K562 (cell line): Measurements from ENCODE around the gene SEC14L1. TPM values are rescaled to one million over a fixed set of nuclear protein-coding genes. Genes with fewer than 3 reads are reported as not detected.
A peak's percentile ranks its signal among the peaks of the same experiment; 100 is the strongest.

Experiments used
- CBX3 ChIP-seq, 2 experiments: IDR thresholded peaks; 1 replicate in 1 of 2; 2 replicates in 1 of 2; pipeline ENCODE4 v1.6.1; 2012; ENCODE audit warnings: inconsistent platforms in 2 of 2, low read length in 2 of 2, borderline replicate concordance in 1 of 2, control low read depth in 1 of 2
- CTBP1 ChIP-seq: fragments of 450-650 bp; IDR thresholded peaks from 2 replicates; pipeline ENCODE4 v1.6.1; 2016; ENCODE audit warnings: borderline replicate concordance
- ETV6 ChIP-seq, 3 experiments: fragments of 150-350 bp in 1 of 3; sonication (generic) in 1 of 3; formaldehyde crosslinking in 1 of 3; IDR thresholded peaks; 2 replicates each; pipeline versions ENCODE4 v1.6.1 to v1.8.0; 2014 to 2022; ENCODE audit warnings: borderline replicate concordance in 2 of 3, low read depth in 2 of 3, antibody characterized with exemption in 1 of 3, low read length in 1 of 3, mild to moderate bottlenecking in 1 of 3, missing genetic modification reagents in 1 of 3
- HDAC8 ChIP-seq: fragments of 450-650 bp; IDR thresholded peaks from 2 replicates; pipeline ENCODE4 v1.6.1; 2016; ENCODE audit warnings: mild to moderate bottlenecking, missing genetic modification characterization, moderate library complexity, missing compliant biosample characterization
- HNRNPK ChIP-seq: fragments of 200-400 bp; formaldehyde crosslinking; IDR thresholded peaks from one replicate; pipeline ENCODE4 v1.6.1; 2018; ENCODE audit warnings: mild to moderate bottlenecking, low read depth, low read length; ENCODE audit not compliant: poor library complexity, severe bottlenecking
- KDM4B ChIP-seq, 2 experiments: fragments of 450-650 bp in 1 of 2; sonication (generic) in 1 of 2; IDR thresholded peaks; 2 replicates each; pipeline ENCODE4 v1.6.1; 2016 to 2017; ENCODE audit warnings: borderline replicate concordance in 2 of 2, antibody characterized with exemption in 1 of 2, low read depth in 1 of 2, mild to moderate bottlenecking in 1 of 2
- MAFG ChIP-seq: fragments of 450-650 bp; conservative IDR thresholded peaks from 2 replicates; pipeline ENCODE4 v1.6.1; 2016; ENCODE audit warnings: missing genetic modification characterization, missing compliant biosample characterization
- MCM2 ChIP-seq: fragments of 450-650 bp; IDR thresholded peaks from 2 replicates; pipeline ENCODE4 v1.6.1; 2017; ENCODE audit warnings: low read depth, mild to moderate bottlenecking
- MCM7 ChIP-seq, 2 experiments: fragments of 450-650 bp; IDR thresholded peaks; 2 replicates each; pipeline ENCODE4 v1.6.1; 2016 to 2018
- MLLT1 ChIP-seq, 2 experiments: fragments of 450-650 bp; IDR thresholded peaks; 2 replicates each; pipeline ENCODE4 v1.6.1; 2016
- RCOR1 ChIP-seq, 2 experiments: IDR thresholded peaks; 2 replicates each; pipeline ENCODE4 v1.6.1; 2012; ENCODE audit warnings: low read depth in 2 of 2, low read length in 2 of 2, borderline replicate concordance in 1 of 2, improper control_type of control experiment in 1 of 2
- SAFB ChIP-seq: fragments of 200-400 bp; formaldehyde crosslinking; IDR thresholded peaks from 2 replicates; pipeline ENCODE4 v1.6.1; 2017; ENCODE audit warnings: low read depth, low read length, borderline replicate concordance
- SIN3A ChIP-seq, 2 experiments: fragments of 150-350 bp in 1 of 2; IDR thresholded peaks; 2 replicates each; pipeline ENCODE4 v1.6.1; 2011 to 2016; ENCODE audit warnings: borderline replicate concordance in 2 of 2, low read depth in 2 of 2, low read length in 2 of 2, mild to moderate bottlenecking in 2 of 2, moderate library complexity in 2 of 2; ENCODE audit not compliant: control insufficient read depth in 1 of 2
- SLC30A9 ChIP-seq: fragments of 250-450 bp; sonication (Bioruptor Pico); IDR thresholded peaks from 2 replicates; pipeline ENCODE4 v1.8.0; 2022; ENCODE audit warnings: mild to moderate bottlenecking, moderate library complexity
- USF2 ChIP-seq: sonication (generic); formaldehyde crosslinking; IDR thresholded peaks from 2 replicates; pipeline ENCODE4 v1.5.0; 2020; ENCODE audit warnings: missing genetic modification reagents
- ZNF197 ChIP-seq: fragments of 200-800 bp; sonication (Bioruptor generic); IDR thresholded peaks from 2 replicates; pipeline ENCODE4 v1.6.1; 2016; ENCODE audit warnings: low read depth, missing genetic modification characterization, missing compliant biosample characterization
- polyA plus RNA-seq, 8 experiments: library from polyadenylated mRNA; depleted of rRNA in 4 of 8; stranded (reverse) in 5 of 8; unstranded in 3 of 8; fragments of >200 nt; fragmentation: Nextera tagmentation in 2 of 8; fragmentation: Illumina TruSeq in 1 of 8; extraction: Ambion mirVana in 2 of 8; extraction: Trizol in 1 of 8; gene quantifications; 2 replicates each; pipeline versions ENCODE4 v1.2.1 to v1.2.3, GENCODE V29; 2011 to 2014; ENCODE audit warnings: inconsistent platforms in 1 of 8, missing spikeins in 1 of 8
- total RNA-seq, 7 experiments: library from RNA; depleted of rRNA in 6 of 7; stranded (reverse); fragments of >200 nt in 6 of 7; fragmentation: Illumina TruSeq in 2 of 7; extraction: Trizol in 2 of 7; gene quantifications; 2 replicates each; pipeline versions ENCODE4 v1.2.1 to v1.2.3, GENCODE V29; 2011 to 2021; ENCODE audit warnings: low replicate concordance in 1 of 7
- TF ChIP-seq, protein P1 (sequence below): fragments of 250-450 bp; sonication (Bioruptor Pico); IDR thresholded peaks from 2 replicates; pipeline ENCODE4 v1.4.0; 2020; ENCODE audit warnings: borderline replicate concordance
- TF ChIP-seq, protein P2 (sequence below): fragments of 450-650 bp; formaldehyde crosslinking; IDR thresholded peaks from 2 replicates; pipeline ENCODE4 v1.4.0; 2020; ENCODE audit warnings: mild to moderate bottlenecking, moderate library complexity
- TF ChIP-seq, protein P3 (sequence below), 2 experiments: fragments of 450-650 bp in 1 of 2; sonication (generic) in 1 of 2; formaldehyde crosslinking; conservative IDR thresholded peaks; 2 replicates each; pipeline versions ENCODE4 v1.4.0 to v1.8.1; 2020 to 2022; ENCODE audit warnings: mild to moderate bottlenecking in 1 of 2, missing genetic modification reagents in 1 of 2

Gene SEC14L1
- total and polyA plus RNA-seq, 9 of the 15 experiments (the other 6 are each of a cell fraction or from before 2014, with no cell fraction given): 3.1 to 39.7 (median 15.2) TPM

DNA sequence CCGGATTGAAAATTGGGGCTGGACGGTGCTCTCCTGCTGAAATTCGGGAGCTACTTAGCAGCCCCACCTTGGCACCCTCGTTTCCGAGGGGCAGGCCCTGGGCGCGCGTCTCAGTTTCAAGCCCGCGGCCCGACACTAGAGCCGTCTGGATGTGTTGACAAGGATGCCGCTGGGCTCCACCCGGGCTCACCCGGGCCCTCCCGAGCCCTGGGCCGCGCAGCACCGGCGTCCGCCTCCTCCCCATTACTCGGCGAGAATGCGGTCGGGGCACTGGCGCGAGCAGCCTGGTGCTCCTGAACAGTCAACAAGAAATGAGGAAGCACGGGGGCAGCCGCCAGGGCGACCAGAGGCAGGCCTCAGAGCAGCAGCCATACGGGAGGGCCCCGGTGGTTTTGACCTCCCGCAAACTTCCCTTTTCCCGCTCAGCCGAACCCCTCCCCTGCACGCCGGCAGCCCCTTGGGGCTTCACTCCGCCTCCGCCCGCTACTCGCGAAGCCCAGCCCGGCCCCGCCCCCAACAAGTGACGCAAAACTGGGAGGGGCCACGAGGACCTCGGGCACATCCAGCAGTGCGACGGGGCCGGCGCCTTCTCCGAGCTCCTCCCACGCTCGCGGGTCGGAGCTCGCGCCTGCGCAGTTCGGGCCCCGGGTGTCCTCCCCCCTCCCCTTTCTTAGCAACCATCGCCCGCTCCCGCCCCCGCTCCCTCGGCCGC lies 447 bp upstream of the SEC14L1 start (continued):
- TF ChIP-seq, protein P1, sequence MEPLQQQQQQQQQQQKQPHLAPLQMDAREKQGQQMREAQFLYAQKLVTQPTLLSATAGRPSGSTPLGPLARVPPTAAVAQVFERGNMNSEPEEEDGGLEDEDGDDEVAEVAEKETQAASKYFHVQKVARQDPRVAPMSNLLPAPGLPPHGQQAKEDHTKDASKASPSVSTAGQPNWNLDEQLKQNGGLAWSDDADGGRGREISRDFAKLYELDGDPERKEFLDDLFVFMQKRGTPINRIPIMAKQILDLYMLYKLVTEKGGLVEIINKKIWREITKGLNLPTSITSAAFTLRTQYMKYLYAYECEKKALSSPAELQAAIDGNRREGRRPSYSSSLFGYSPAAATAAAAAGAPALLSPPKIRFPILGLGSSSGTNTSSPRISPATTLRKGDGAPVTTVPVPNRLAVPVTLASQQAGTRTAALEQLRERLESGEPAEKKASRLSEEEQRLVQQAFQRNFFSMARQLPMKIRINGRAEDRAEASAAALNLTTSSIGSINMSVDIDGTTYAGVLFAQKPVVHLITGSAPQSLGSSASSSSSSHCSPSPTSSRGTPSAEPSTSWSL (CRISPR knock-in tag): no peak
- no peak; the same call in 1 of the 2 replicates for TF ChIP-seq USF2 (CRISPR knock-in tag)
- no peak for TF ChIP-seq MCM7 (IDR thresholded peaks at IDR 0.05)
- TF ChIP-seq, protein P2, sequence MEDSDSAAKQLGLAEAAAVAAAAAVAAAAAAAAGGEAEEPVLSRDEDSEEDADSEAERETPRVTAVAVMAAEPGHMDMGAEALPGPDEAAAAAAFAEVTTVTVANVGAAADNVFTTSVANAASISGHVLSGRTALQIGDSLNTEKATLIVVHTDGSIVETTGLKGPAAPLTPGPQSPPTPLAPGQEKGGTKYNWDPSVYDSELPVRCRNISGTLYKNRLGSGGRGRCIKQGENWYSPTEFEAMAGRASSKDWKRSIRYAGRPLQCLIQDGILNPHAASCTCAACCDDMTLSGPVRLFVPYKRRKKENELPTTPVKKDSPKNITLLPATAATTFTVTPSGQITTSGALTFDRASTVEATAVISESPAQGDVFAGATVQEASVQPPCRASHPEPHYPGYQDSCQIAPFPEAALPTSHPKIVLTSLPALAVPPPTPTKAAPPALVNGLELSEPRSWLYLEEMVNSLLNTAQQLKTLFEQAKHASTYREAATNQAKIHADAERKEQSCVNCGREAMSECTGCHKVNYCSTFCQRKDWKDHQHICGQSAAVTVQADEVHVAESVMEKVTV: no peak
- no peak for TF ChIP-seq MCM2
- no peak for TF ChIP-seq SLC30A9 (CRISPR knock-in tag)
- no peak for TF ChIP-seq SAFB
- TF ChIP-seq MLLT1 (IDR thresholded peaks at IDR 0.05): 0 out of 4 replicates have a peak, but pooled peaks of 1 of the 2 experiments have one; percentile 36
- 0 out of 2 replicates have a peak, but pooled peaks have one; percentile 27 for TF ChIP-seq HDAC8
- peak; percentile 24 for TF ChIP-seq HNRNPK
- peak in 1 of 2 experiments; percentile 14; a peak in 1 of 4 replicates for TF ChIP-seq SIN3A (IDR thresholded peaks at IDR 0.05; ENCODE audit: borderline replicate concordance in 2 of 2, control insufficient read depth in 1 of 2, low read depth in 2 of 2, low read length in 2 of 2)
- 0 out of 4 replicates have a peak, but pooled peaks of 1 of the 2 experiments have one; percentile 20 for TF ChIP-seq ETV6 (IDR thresholded peaks at IDR 0.05; ENCODE audit: borderline replicate concordance in 1 of 2, low read depth in 2 of 2, low read length in 1 of 2)
- no peak for TF ChIP-seq ETV6 (CRISPR knock-in tag; IDR thresholded peaks at IDR 0.05; ENCODE audit: borderline replicate concordance)
- peak in 1 of 2 experiments; percentile 75; a peak in 1 of 4 replicates for TF ChIP-seq KDM4B (IDR thresholded peaks at IDR 0.05; ENCODE audit: borderline replicate concordance in 2 of 2, low read depth in 1 of 2)
- TF ChIP-seq ZNF197 (CRISPR knock-in tag): no peak
- TF ChIP-seq, protein P3, sequence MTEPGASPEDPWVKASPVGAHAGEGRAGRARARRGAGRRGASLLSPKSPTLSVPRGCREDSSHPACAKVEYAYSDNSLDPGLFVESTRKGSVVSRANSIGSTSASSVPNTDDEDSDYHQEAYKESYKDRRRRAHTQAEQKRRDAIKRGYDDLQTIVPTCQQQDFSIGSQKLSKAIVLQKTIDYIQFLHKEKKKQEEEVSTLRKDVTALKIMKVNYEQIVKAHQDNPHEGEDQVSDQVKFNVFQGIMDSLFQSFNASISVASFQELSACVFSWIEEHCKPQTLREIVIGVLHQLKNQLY (CRISPR knock-in tag; conservative IDR thresholded peaks at IDR 0.05): 0 out of 4 replicates have a peak, but pooled peaks of 1 of the 2 experiments have one; percentile 41
- no peak for TF ChIP-seq CBX3 (IDR thresholded peaks at IDR 0.05; ENCODE audit: borderline replicate concordance in 1 of 2, low read length in 2 of 2)
- TF ChIP-seq RCOR1 (IDR thresholded peaks at IDR 0.05; ENCODE audit: borderline replicate concordance in 1 of 2, low read depth in 2 of 2, low read length in 2 of 2): peak; percentile 20 to 61; a peak in 2 of 4 replicates
- peak; percentile 67; the same call in 1 of the 2 replicates for TF ChIP-seq CTBP1
- TF ChIP-seq MAFG (tag): no peak; the same call in 1 of the 2 replicates
